Activated naive CD4-positive, alpha-beta T cell treated with anti-CD3 and anti-CD28 coated beads for 36 hours (primary cell): ENCODE results near the gene NFAT5. TPM values are rescaled to one million over a fixed set of nuclear protein-coding genes. Genes with fewer than 3 reads are reported as not detected.

Experiments
- CTCF ChIA-PET: fragments of 350-600 bp; sonication (Branson Sonifier 250); formaldehyde crosslinking; loops from one replicate; lab custom pipeline; 2021; ENCODE audit warnings: antibody characterized with exemption; lab: Charles Lee
- DNase-seq: peaks from one replicate; pipeline ENCODE4 v3.0.0-alpha.2; 2020
- H3K27ac Mint-ChIP-seq: one replicate; pipeline ENCODE4 v1.8.0; 2021; ENCODE audit warnings: mild to moderate bottlenecking, mixed read lengths
- H3K27me3 Mint-ChIP-seq: one replicate; pipeline ENCODE4 v1.8.0; 2021; ENCODE audit warnings: low read depth, mixed read lengths
- H3K36me3 Mint-ChIP-seq: one replicate; pipeline ENCODE4 v1.8.0; 2021; ENCODE audit warnings: low read depth, mixed read lengths
- H3K4me1 Mint-ChIP-seq: one replicate; pipeline ENCODE4 v1.8.0; 2021; ENCODE audit warnings: low read depth, mixed read lengths
- H3K4me3 Mint-ChIP-seq: one replicate; pipeline ENCODE4 v1.8.0; 2021; ENCODE audit warnings: mild to moderate bottlenecking, moderate library complexity, mixed read lengths
- H3K9me3 Mint-ChIP-seq: one replicate; pipeline ENCODE4 v1.8.0; 2021; ENCODE audit warnings: mixed read lengths
- intact Hi-C: fragments of 100-400 bp; cut with micrococcal nuclease; formaldehyde crosslinking; loops from one replicate; pipeline ENCODE4 v1.15.1; 2023
- microRNA-seq: library from miRNA; unstranded; fragments of <30 nt; microRNA quantifications from one replicate; pipeline ENCODE4 v1.2.0, GENCODE V29; 2022; ENCODE audit warnings: borderline microRNAs expressed, borderline replicate concordance
- total RNA-seq, 2 experiments: library from RNA; stranded (reverse); gene quantifications; one replicate each; pipeline ENCODE4 v1.2.3, GENCODE V29; 2021

The NFAT5 gene
- total RNA-seq, 2 experiments from 2014 or later, result 33.0 to 34.0 TPM

DNA sequence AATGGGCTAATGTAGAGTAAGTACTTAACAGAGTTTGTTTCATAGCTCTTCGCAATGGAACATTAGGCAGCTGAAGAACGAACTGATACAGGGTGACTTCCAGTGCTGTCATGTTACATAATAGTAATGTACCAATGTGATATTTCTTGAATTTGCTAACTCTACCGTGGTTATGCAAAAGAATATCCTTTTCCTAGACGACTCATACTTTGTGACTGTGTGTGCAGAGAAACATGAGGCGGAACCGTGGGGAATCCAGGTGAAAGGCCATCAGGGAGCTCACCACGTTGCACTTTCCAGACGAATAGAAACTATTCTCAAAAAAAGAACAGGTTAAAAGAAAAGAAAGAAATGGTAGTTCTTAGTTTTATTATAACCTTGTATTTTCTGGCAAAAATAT lies 175.8 kb downstream of the NFAT5 start:
- H3K36me3 Mint-ChIP-seq, result peaks cover 52% of the 10 kb centered on the region
- no peak for DNase-seq
- H3K27ac Mint-ChIP-seq, result no peak overlapping the region
- intact Hi-C loops, result no loop called here
- CTCF ChIA-PET, result interaction anchor here (0.6 to 2.2 kb wide), 2 partner anchors 13 to 172 kb away, joined by 8 to 12 read pairs; partner anchors contain the start of gene NOB1
- H3K4me3 Mint-ChIP-seq, result no peak overlapping the region
- peaks cover 4% of the 10 kb centered on the region for H3K4me1 Mint-ChIP-seq
- H3K9me3 Mint-ChIP-seq, result no peaks in the 10 kb centered on the region
- no peaks in the 10 kb centered on the region for H3K27me3 Mint-ChIP-seq

GRCh38 chr16:69741951-69742904 lies 176.5 kb downstream of the NFAT5 start:
- H3K36me3 Mint-ChIP-seq, result peaks cover 53% of the 10 kb centered on the region
- H3K4me3 Mint-ChIP-seq, result no peak overlapping the region
- H3K27me3 Mint-ChIP-seq, result no peaks in the 10 kb centered on the region
- CTCF ChIA-PET, result interaction anchor here (0.6 to 2.2 kb wide), 2 partner anchors 12 to 173 kb away, joined by 8 to 12 read pairs; partner anchors contain the start of gene NOB1
- no peaks in the 10 kb centered on the region for H3K9me3 Mint-ChIP-seq
- intact Hi-C loops, result no loop called here
- no peak overlapping the region for H3K27ac Mint-ChIP-seq
- no peak for DNase-seq
- peaks cover 6% of the 10 kb centered on the region for H3K4me1 Mint-ChIP-seq

GRCh38 chr16:69744363-69745231 lies 178.8 kb downstream of the NFAT5 start:
- CTCF ChIA-PET, result interaction anchor here (2.3 kb wide), 1 partner anchor 10 kb away, joined by 9 read pairs; the partner anchor contains the start of gene NOB1
- H3K4me3 Mint-ChIP-seq, result no peak overlapping the region
- H3K9me3 Mint-ChIP-seq, result no peaks in the 10 kb centered on the region
- DNase-seq, result no peak
- H3K27me3 Mint-ChIP-seq, result no peaks in the 10 kb centered on the region
- intact Hi-C loops, result no loop called here
- peaks cover 9% of the 10 kb centered on the region for H3K4me1 Mint-ChIP-seq
- no peak overlapping the region for H3K27ac Mint-ChIP-seq
- peaks cover 64% of the 10 kb centered on the region for H3K36me3 Mint-ChIP-seq

- Mint-ChIP-seq H3K36me3 (peaks cover 62% of the 10 kb centered on the region), H3K4me3 (no peak overlapping the region), H3K9me3 (no peaks in the 10 kb centered on the region), H3K4me1 (peaks cover 9% of the 10 kb centered on the region), H3K27me3 (no peaks in the 10 kb centered on the region), H3K27ac (no peak overlapping the region)
- no peak for DNase-seq
- intact Hi-C loops, result no loop called here
- CTCF ChIA-PET, result interaction anchor here (2.3 kb wide), 1 partner anchor 9 kb away, joined by 9 read pairs; the partner anchor contains the start of gene NOB1
Observed at GRCh38 chr16:69745232-69745612, 179.5 kb downstream of the NFAT5 start.

GRCh38 chr16:69745959-69746358 lies 180.2 kb downstream of the NFAT5 start:
- DNase-seq, result no peak
- H3K4me3 Mint-ChIP-seq, result no peak overlapping the region
- no peaks in the 10 kb centered on the region for H3K9me3 Mint-ChIP-seq
- H3K4me1 Mint-ChIP-seq, result peaks cover 9% of the 10 kb centered on the region
- peaks cover 62% of the 10 kb centered on the region for H3K36me3 Mint-ChIP-seq
- intact Hi-C loops, result no loop called here
- no peaks in the 10 kb centered on the region for H3K27me3 Mint-ChIP-seq
- H3K27ac Mint-ChIP-seq, result no peak overlapping the region
- CTCF ChIA-PET, result interaction anchor here (2.3 kb wide), 1 partner anchor 8 kb away, joined by 9 read pairs; the partner anchor contains the start of gene NOB1

DNA sequence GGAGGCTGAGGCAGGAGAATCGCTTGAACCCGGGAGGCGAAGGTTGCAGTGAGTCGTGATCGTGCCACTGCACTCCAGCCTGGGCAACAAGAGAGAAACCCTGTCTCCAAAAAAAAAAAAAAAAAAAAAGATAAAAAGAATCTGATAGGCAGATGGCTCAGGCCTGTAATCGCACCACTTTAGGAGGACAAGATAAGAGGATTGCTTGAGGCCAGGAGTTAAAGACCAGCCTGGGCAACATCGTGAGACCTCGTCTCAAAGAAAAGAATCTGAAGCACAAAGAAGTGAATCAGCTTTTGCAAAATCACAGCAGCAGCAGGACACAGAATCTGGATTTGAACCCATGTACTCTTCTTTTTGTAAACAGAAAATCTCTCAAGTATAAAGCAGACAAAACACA lies 181.3 kb downstream of the NFAT5 start:
- Mint-ChIP-seq H3K27me3 (no peaks in the 10 kb centered on the region), H3K4me3 (no peak overlapping the region), H3K27ac (peak overlapping the region; percentile 4), H3K9me3 (no peaks in the 10 kb centered on the region), H3K4me1 (peaks cover 12% of the 10 kb centered on the region), H3K36me3 (peaks cover 62% of the 10 kb centered on the region)
- CTCF ChIA-PET, result no interaction called here
- DNase-seq, result no peak
- intact Hi-C loops, result no loop called here

DNA sequence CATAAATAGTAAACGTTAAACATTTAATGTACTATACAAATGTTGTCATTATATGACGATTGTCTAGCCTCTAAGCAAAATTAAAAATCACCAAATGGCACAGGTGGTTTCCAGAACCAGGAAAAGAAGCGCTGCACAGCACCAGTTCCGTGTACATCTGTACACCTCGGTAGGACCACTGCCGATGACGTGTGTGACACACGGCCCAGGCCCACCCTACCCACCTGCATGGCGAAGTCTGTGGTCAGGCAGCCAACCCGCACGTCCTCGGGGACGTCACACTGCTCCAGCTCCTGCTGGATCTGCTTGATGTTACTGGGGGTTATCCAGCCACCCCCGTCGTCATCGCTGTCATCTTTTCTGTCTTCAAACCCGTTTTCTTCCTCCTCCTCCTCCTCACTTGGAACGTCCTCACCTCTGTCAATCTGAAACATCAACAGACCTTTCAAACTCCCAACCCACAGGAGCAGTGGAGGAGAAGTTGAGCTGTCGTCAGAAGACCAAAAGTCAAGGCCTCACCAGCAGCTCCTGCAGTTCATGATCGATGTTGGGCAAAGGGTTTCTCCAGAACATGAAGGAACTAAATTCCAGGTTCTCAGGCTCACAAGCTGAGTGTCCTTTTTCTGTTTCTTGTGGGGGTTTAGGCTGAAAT lies 183.1 kb downstream of the NFAT5 start:
- H3K4me1 Mint-ChIP-seq, result peaks cover 26% of the 10 kb centered on the region
- intact Hi-C loops, result no loop called here
- no peaks in the 10 kb centered on the region for H3K9me3 Mint-ChIP-seq
- CTCF ChIA-PET, result no interaction called here
- DNase-seq, result no peak
- H3K4me3 Mint-ChIP-seq, result no peak overlapping the region
- H3K36me3 Mint-ChIP-seq, result peaks cover 59% of the 10 kb centered on the region
- H3K27ac Mint-ChIP-seq, result no peak overlapping the region
- H3K27me3 Mint-ChIP-seq, result no peaks in the 10 kb centered on the region

DNA sequence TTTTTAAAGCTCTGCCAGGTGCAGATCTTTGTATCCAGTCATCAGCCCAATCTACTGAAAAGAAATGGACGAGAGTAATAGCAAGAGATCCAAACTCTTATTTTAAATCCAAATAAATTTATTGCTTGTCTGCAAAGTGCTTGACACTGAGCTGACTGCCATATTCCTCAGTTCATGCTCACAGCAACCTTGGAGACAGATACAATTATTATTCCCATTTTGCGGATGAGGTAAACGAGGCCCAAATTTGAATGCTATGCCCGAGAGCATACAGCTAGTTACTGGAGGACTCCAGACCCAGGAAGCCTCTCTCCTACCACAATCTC lies 188.3 kb downstream of the NFAT5 start:
- peaks cover 31% of the 10 kb centered on the region for H3K36me3 Mint-ChIP-seq
- intact Hi-C loops, result loop anchor here (1.0 to 10.0 kb wide), 11 partner anchors 28 to 909 kb away; partner anchors contain the start of genes COG8, CYB5B, NIP7 and NQO1
- DNase-seq, result no peak

More for the DNA sequence above, 188.3 kb downstream of the NFAT5 start:
- Mint-ChIP-seq H3K27ac (peak overlapping the region; percentile 97), H3K4me3 (peak overlapping the region; percentile 97), H3K4me1 (peaks cover 22% of the 10 kb centered on the region), H3K27me3 (no peaks in the 10 kb centered on the region), H3K9me3 (no peaks in the 10 kb centered on the region)
- CTCF ChIA-PET, result interaction anchor here (0.6 to 2.6 kb wide), 28 partner anchors 9 to 497 kb away, joined by 3 to 58 read pairs (median 4); partner anchors contain the start of genes COG8, NQO1, TERF2 and WWP2

Small RNAs within 50 kb of the gene (microRNA-seq; reads per million reads assigned to microRNA genes)
- gene MIR1538, result not detected

Other genes with a start within 250 kb of the NFAT5 start
- gene PDF, start 235.4 kb upstream of the NFAT5 start, total RNA-seq, result 10 to 100 TPM; 12.3 to 13.9 TPM
- 10 to 100 TPM; 21.0 to 22.6 TPM for gene COG8, start 226.4 kb upstream of the NFAT5 start, total RNA-seq
- 10 to 100 TPM; 35.3 to 36.8 TPM for gene NIP7, start 226.2 kb upstream of the NFAT5 start, total RNA-seq
- under 1 TPM; 0.86 to 0.88 TPM for gene TMED6, start 214.2 kb upstream of the NFAT5 start, total RNA-seq
- 10 to 100 TPM; 38.6 to 40.1 TPM for gene TERF2, start 180.0 kb upstream of the NFAT5 start, total RNA-seq
- 100 to 1,000 TPM; 160 to 172 TPM for gene CYB5B, start 141.3 kb upstream of the NFAT5 start, total RNA-seq
- 10 to 100 TPM; 11.6 to 11.9 TPM for gene NQO1, start 160.6 kb downstream of the NFAT5 start, total RNA-seq
- 100 to 1,000 TPM; 110 to 114 TPM for gene NOB1, start 189.0 kb downstream of the NFAT5 start, total RNA-seq
- 10 to 100 TPM; 27.7 to 32.3 TPM for gene WWP2, start 196.4 kb downstream of the NFAT5 start, total RNA-seq